ENCODE measurements around the gene NUP98. TPM values are rescaled to one million over a fixed set of nuclear protein-coding genes. Genes with fewer than 3 reads are reported as not detected.

NUP98 gene
- total RNA-seq, 1 donor from 2014 or later, result 72.1 TPM

DNA sequence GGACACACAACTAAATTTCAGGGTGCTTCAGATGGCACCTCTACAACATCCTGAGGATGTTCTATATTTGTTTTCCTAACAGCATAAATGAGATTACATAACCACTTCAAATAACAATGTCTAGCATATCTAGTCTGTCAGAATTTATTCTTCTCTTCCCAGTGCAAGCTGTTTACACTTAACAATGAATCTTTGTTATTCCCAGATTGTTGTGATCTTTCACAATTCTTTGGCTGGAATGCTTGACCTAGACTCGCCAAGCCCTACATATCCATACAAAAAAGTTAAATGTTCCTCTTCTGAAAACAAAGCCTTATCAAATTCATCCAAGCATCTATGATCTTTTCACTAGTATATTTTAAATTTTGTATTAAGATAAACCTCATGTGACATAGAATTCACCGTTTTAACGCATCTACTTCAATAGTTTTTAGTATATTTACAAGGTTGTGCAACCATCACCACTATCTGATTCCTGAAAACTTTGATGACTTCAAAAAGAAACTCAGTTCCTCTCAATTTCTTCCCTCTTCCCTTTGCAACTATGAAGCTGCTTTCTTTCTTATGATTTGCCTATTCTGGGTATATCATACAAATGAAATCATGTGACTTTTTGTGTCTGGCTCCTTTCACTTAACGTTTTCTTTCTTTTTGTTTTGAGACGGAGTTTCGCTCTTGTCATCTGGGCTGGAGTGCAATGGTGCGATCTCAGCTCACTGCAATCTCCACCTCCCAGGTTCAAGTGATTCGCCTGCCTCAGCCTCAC is 64.5 kb downstream of the NUP98 start:
- no peak for DNase-seq

DNA sequence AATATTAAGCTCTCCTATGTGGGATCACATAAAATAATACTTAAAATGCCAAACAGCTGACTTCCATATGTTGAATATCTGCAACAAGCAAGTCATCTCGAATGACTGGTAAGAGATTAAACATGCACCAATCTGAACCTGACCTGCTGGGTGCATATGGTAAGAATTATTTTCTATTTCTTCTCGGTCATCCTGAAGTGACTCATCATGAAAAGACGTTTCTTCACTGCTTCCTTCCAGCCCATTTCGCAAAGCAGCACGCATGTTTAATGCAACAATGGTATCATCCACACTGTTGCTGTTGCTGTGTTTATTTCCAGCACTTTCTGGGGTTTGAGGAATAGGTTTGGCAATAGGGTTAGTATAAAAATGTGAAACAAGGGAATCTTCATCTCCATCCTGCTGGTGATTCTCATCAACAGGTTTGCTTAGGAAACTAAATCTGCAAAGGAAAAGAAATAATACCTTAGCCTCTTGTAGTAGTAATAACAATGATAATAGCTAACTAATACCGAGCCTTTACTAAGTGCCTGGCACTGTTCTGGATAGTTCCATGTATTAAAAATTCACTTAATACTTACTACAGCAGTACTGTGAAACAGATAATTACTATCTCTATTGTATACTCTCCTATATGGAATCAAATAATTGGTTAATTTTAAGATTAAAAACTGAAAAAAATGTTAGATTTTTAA is 74.2 kb downstream of the NUP98 start:
- no peak for DNase-seq

DNA sequence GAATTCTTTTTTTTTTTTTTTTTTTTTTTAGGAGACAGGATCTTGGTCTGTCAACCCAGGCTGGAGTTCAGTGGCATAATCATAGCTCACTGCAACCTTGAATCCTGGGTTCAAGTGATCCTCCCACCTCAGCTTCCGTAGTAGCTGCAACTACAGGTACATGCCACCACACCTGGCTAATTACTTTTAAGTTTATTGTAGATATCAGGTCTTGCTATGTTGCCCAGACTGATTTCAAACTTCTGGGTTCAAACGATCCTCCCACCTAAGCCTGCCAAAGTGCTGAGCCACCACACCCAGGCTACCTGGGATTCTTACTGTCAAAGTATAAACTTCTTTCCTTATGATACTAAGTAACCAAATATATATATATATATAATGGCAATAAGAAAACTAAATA is 75.3 kb downstream of the NUP98 start:
- no peak for DNase-seq

DNA sequence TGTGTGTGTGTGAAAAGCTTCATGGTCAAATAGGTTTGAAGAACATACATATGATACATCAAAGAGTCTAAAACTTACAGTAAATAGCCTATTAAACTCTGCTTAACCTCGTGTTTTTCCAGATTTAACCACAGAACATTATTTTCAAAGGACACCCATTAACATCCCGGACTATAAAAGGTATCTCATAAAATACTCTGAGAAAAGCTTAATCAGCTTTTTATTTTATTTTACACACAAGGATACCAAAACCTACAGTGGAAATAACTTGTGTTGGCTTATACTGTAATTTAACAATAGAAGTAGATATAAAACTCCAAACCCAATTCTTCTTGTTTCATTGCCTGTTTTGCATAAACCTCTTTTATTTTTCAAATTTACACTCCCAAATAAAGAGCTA is 76.4 kb downstream of the NUP98 start:
- DNase-seq, result no peak

DNA sequence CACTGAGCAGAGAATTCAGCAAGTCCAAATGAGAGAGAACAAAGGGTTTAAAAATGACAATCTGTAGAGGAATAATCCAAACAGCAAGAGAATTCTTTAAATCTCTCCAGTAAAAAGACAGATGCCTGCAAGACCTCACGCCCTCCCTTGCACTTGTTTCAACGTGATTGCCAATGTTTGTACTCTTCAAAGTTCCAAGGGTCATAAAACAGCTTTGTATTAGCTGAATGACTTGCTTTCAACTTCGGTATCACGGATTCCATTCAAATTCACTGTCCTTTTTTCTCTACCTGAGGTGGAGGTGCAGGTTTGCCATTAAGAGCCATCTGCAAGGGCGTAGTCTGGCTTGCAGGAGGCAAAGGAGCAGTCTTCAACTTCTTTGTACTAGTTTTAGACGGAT is 85.1 kb downstream of the NUP98 start:
- no peak for DNase-seq

DNA sequence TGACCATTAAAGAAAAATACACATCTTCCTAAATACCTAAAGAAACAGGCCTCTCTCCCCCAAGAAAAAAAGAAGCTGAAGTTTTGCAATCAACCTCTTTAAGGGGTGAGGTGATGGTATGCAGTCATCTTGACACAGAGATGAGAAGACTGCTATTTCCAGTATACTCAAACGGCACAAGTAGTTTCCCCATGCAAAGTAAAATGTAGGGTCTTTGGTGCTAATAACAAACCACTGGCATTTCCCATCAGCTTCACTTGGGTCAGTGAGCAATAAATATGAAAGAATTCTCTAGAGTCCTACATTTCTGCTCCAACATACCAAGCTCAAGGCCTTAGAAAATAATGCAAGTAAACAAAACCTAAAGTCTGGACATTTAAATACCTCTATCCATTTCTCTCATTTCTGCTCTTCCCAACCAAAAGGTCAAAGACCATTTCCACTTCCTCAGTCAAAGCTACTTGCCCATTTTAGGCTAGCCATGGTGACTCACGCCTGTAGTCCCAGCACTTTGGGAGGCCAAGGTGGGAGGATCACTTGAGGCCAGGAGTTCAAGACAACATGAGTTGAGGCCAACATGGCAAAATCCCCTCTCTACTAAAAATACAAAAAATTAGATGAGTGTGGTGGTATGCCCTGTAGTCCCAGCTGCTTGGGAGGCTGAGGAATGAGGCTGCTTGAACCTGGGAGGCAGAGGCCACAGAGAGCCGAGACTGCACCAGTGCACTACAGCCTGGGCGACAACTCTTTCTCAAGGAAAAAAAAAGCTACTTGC is 86.7 kb downstream of the NUP98 start:
- DNase-seq, result no peak

DNA sequence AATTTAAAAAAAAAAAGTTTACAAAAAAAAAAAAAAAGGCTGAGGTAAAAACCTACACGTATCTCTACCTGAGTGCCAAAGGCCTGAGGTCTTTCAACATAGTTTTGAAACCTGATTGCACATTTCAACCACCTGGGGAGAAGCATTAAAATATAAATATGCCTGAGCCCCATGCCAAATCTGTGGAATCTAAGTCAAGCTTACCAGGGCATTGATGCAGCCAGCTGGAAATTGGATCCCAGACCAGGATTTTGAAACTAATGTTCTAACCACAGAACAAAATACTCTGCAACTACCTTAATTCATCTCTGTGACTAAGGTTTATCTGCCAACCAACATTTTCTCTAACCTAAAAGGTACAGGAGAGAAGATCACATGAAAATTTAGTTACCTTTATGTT is 87.4 kb downstream of the NUP98 start:
- DNase-seq, result no peak

DNA sequence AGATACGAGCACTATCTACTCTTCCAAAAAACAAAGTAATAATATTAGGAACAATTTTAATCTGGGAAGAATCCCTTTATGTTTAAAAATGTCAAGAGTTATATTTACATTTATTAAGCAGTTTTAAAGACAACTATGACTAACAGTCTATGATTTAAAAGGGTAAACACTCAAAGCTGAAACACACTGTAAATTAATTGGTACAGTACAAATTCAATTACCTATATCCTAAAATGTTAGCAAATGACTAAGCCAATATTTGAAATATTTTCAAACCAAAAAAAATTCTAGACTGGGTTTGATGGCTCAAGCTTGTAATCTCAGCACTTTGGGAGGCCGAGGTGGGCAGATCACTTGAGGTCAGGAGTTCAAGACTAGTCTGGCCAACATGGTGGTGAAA is 90.2 kb downstream of the NUP98 start:
- no peak for DNase-seq

DNA sequence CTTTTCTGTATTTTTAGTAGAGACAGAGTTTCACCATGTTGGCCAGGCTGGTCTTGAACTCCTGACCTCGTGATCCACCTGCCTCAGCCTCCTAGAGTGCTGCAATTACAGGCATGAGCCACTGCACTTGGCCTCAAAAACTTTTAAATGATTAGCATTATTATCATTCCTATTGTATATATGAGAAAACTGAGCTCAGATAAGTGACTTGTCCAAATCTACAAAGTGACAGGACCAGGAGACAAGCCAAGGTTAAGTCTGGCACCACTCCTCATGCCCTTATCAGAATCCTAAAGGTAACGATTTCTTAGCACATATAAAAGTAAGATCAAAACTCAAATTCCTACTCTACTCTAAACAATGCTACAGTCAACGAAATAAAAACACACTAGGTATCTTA is 94.0 kb downstream of the NUP98 start:
- DNase-seq, result no peak

DNA sequence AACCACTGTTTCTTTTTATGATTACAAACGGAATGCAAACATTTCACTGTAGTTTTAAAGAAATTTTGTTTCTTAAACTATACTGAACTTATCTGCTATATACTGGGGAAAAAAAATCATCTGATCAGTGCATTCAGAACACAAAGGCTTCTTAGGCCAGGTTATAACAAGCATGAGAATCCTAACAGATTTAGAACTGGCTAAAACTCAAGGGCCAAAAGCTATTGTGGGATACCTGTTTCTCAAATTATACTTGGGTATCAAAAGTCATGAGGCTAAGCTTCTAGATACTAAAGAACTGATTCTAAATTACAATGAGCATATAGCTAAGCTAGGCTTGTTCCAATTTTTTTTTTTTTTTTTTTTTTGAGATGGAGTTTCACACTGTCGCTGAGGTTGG is 96.4 kb downstream of the NUP98 start:
- DNase-seq, result no peak

DNA sequence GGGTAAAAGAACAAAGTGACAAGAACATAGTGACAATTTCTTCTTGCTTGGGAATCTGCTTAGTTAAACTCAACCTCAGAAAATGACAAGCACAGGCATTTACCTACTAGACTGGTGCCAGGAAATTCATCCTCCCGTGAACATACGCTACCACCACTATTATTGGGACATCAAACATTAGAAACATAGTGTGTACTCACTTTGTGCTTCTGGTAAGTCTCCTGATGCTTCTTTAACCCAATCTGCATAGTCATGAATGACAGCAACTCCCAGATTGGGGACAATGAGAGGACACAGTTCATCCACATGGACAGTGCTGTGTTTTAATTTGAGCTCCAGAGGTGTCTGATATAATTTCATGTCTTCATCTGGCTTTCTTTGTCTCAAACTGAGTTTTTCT is 96.9 kb downstream of the NUP98 start:
- no peak for DNase-seq

DNA sequence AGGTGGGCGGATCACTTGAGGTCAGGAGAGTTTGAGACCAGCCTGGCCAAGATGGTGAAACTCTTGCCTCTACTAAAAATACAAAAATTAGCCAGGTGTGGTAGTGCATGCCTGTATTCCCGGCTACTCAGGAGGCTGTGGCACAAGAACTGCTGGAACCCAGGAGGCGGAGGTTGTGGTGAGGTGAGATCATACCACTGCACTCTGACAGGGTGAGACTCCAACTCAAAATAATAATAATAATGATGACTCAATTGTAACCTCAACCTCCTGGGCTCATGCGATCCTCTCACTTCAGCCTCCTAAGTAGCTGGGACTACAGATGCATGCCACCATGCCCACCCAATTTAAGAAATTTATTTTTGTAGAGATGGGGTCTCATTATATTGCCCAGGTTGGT is 110.6 kb downstream of the NUP98 start:
- DNase-seq, result no peak

DNA sequence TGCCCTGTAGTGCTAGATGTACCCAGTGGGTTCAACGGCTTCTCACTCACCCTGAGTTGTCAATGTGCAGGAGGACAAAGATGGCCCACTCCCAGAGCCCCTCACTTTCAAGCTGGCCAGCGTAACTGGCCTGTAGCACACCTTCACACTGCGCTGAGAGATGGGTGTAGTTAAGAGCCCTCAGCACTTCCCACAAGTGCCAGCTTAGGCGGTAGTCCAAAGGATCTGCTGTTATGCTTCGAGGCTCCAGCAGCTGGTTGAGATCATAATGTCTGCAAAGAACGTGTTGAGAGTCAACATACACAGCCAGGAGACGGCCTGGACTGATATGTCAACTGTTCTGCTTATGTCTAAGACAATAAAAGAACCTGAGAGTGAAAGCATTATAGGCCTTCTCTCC is 111.4 kb downstream of the NUP98 start:
- no peak for DNase-seq

DNA sequence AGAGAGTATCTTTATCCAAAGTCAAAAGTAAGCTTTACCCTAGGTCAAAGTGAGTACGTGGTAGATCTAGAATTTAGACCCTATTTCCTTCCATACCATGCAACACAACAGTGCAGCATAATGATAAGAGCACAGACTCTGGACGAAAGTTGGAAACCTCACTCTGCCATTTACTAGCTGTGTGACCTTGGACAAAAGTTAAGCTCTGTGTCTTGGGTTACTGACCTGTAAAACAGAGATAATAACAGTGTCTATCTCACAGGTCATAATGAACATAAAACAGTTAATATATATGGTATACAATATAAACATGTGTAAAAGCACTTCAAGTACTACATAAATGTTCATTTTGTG is 112.6 kb downstream of the NUP98 start:
- no peak for DNase-seq

DNA sequence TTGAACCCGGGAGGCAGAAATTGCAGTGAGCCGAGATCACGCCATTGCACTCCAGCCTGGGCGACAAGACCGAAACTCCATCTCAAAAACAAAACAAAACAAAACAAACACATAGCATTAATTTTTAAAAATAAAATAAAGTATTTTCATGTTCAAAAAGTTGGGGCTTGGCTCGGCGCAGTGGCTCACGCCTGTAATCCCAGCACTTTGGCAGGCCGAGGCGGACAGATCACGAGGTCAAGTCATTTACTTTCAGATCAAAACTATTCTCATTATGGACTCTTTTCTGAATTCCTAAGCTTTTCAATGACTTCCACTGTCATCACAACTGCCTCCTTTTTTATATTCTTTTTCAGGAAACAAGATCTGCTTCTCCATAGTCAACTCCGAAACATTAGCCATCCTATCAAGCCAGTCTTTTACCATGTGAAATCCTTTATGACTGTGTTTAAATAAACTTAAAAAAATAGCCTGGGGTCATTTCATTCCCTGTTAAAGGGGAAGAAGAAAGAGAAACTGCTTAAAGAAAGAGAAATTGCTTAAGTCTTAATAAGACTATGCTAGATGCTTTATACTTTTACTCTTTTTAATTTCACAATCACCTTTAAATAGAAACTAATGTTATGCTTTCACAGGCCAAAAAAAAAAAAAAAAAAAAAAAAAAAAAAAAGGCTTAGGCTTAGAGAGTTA is 113.1 kb downstream of the NUP98 start:
- no peak for DNase-seq

DNA sequence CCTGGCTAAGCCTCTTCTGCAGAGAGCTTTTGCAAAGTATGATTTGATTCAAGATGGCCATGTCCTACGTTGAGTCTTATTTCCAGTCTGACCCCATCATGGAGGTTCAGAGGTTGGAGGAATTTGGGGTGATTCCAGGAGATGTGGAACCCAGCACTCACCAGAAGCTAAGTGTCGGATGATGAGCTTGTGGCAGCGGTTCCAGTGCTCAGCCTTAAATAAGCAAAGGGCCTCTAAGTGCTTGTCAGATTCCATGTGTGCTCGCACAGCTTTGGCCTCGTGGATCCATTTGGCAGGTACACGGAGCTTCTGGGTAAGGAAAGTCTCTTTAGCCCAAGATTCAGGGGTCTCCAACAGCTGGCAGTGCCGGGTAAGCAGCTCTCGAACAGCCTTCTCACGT is 114.3 kb downstream of the NUP98 start:
- DNase-seq, result no peak

DNA sequence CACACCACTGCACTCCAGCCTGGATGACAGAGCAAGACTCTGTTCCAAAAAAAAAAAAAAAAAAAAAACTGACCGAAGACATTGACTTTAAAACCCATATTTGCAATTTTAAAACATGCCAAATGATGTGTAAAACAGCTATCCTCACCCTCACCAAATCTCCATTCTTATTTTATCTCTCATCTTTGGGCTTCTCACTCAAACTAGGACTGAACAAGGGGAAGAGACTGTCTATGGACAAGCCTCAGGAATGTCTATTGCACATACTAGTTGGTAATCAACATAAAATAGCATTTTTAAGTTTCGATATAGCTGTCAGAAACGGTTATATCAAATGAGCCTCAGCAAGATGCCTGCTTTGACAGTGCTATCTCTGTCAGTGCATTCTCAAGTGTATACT is 118.3 kb downstream of the NUP98 start:
- DNase-seq, result no peak

DNA sequence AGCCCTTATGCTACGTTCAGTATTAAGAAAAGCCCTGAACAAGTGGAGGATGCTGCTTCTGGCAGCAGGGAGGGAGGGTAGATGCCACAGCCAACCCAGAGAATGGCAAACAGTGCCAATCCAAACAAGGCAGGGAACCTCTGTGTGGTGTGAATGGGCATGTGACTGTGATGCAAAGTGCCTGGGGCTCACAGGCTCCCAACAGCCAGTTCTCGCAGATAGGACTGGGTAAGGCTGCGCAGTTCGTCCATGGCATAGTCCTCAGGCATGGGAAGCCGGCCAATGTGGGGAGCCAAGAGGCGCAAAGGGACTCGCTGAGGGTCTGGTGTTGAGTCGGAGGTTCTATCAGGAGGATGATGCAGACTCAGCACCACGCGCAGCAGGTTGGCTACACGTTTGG is 121.4 kb downstream of the NUP98 start:
- DNase-seq, result no peak

DNA sequence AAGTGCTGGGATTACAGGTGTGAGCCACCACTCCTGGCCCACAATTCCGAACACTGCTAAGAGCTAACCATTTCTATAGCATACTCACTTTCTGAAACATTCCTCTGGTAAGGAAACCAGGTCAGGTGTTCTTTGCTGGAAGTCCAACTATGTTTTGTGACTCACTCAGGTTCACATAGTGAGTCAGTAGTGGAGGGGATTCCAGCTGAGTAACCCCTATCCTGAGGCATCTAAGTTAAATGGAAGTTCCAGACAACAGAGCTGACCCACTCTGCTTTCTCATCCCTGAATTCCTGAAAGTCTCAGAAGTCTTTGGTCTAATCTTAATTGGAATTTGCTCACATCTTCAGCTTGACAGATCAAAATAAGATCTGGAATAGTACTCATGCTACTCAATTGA is 123.2 kb downstream of the NUP98 start:
- no peak for DNase-seq

DNA sequence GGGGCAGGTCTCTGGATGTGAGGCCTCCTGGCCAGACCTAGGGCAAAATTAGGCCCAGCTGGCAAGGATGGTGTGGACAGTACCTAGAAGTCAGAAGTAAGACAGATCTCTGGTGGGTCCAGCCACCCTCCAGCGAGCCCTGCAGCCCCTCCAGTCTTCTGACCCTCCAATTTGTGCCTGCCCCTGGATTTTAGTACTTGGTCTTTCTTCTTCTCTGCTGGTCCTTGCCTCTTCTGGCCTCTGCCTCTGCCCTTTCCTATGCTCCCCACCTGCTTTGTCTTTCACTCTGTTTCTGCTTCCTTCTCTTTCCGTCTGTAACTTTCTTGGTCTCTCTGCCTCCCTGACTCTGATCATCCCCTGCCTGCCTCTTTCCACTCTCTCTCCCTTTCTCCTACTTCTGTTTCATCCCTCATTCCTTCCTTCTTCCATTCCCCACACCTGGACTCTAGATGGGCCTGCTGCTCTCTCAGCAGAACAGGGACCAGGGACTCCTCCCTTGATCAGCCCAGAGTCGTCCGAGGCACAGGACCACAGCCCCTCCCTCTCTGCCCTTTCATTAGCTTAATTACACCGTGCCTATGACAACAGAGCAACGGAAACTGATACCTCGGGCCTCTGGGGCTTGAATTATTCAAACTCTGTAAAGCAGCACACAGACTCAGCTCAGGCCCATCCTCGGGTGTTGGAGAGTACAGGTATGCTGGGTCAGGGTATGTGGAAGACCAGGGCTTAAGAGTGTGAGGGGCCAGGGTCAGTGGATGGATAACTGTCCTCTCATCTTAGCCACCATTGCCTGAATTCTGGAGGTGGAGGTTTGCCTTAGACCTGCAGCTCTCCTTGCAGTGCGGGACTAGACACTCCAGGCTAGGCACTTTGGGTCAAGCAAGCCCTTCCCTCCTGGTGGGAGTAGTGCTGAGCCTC is 125.8 kb downstream of the NUP98 start, which contains the start of gene CHRNA10:
CHRNA10 (minus strand) TSS at position 51 of the 921 bp plus-strand sequence. CDS start 72 bp downstream, outside the sequence.
- DNase-seq, result no peak

DNA sequence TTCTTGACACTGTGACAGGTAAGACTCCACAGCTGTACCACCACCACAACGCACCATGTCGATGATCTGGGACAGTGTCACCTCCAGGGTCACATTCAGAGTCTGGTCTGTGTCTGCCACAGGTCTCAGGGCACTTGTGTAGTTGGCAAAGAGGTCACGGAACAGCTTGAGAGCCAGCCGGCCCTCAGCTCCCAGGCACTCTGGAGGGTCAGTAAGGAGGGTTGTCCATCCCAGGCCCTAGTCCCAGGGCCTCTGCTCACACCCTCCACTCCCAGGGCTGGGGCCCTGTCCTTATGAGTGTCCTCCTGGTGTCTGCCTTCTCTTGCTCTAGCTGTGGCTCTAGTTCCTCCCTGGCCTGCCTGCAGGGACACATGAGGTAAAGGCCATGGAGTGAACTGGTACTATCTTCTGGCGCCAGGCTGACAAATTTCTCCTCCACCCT is 127.6 kb downstream of the NUP98 start:
- no peak for DNase-seq

DNA sequence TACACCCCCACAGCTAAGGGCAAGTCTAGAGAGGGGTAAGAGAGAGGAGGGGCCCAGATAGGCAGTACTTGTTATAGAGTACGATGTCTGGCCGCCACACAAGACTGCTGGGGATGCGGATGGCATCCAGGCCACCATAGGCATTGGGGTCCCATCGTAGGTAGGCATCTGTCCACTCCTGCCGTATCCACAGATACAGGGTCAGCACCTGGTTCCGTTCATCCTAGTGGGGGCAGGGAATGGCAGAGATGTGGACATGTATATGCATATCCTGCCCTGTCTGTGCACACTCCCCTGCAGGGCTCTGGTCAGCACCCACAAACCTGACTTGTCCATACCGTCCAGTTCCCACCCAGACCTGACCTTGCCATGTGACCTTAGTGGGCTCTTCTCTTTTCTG is 128.2 kb downstream of the NUP98 start:
- DNase-seq, result no peak

Data from occipital lobe (tissue), 2 donors.